ENCODE data around the gene ANKS1B.
A peak's percentile ranks its signal among the peaks of the same experiment; 100 is the strongest.

Gene ANKS1B

GRCh38 chr12:99984271-99985128 is at the start of gene ANKS1B:
TSS of gene ANKS1B (minus strand) at chr12:99984936. CDS start at chr12:99984237, 699 bp downstream.
- DNase-seq (ENCODE audit: extremely low spot score) = peak; percentile 65
- TF ChIP-seq CTCF (IDR thresholded peaks at IDR 0.05; ENCODE audit: control extremely low read depth, extremely low read depth, low read depth, missing control alignments) = no peak
- ChIA-PET POLR2A (no interaction called here), CTCF (interaction anchor here (1.4 kb wide), 1 partner anchor 12 kb away, joined by 3 read pairs; no protein-coding TSS in a partner anchor)

GRCh38 chr12:100031836-100032235 is 47.1 kb upstream of the ANKS1B start:
- no peak for TF ChIP-seq CTCF (IDR thresholded peaks at IDR 0.05; ENCODE audit: control extremely low read depth, extremely low read depth, low read depth, missing control alignments)
- ChIA-PET POLR2A (no interaction called here), CTCF (no interaction called here)
- DNase-seq (ENCODE audit: extremely low spot score) = no peak

- DNase-seq (ENCODE audit: extremely low spot score) = no peak
- ChIA-PET POLR2A (no interaction called here), CTCF (interaction anchor here (0.7 kb wide), 1 partner anchor 11 kb away, joined by 3 read pairs; no protein-coding TSS in a partner anchor)
- no peak for TF ChIP-seq CTCF (IDR thresholded peaks at IDR 0.05; ENCODE audit: control extremely low read depth, extremely low read depth, low read depth, missing control alignments)
Measured at GRCh38 chr12:100027671-100028070, 42.9 kb upstream of the ANKS1B start.

- TF ChIP-seq CTCF (IDR thresholded peaks at IDR 0.05; ENCODE audit: control extremely low read depth, extremely low read depth, low read depth, missing control alignments) = no peak
- ChIA-PET POLR2A (no interaction called here), CTCF (no interaction called here)
- DNase-seq (ENCODE audit: extremely low spot score) = no peak
Measured at GRCh38 chr12:100026241-100026640, 41.5 kb upstream of the ANKS1B start.

GRCh38 chr12:100024974-100025555 is 40.3 kb upstream of the ANKS1B start:
- no peak for TF ChIP-seq CTCF (IDR thresholded peaks at IDR 0.05; ENCODE audit: control extremely low read depth, extremely low read depth, low read depth, missing control alignments)
- ChIA-PET CTCF (interaction anchor here (1.0 to 1.4 kb wide), 2 partner anchors 10 to 13 kb away, joined by 3 read pairs; no protein-coding TSS in a partner anchor), POLR2A (no interaction called here)
- DNase-seq (ENCODE audit: extremely low spot score) = no peak

- POLR2A ChIA-PET = no interaction called here
- DNase-seq (ENCODE audit: extremely low spot score) = no peak
- CTCF ChIA-PET = interaction anchor here (1.4 kb wide), 1 partner anchor 14 kb away, joined by 3 read pairs; no protein-coding TSS in a partner anchor
- no peak for TF ChIP-seq CTCF (IDR thresholded peaks at IDR 0.05; ENCODE audit: control extremely low read depth, extremely low read depth, low read depth, missing control alignments)
Measured at GRCh38 chr12:100020370-100020769, 35.6 kb upstream of the ANKS1B start.

Measured in GM10248 (cell line).